NCI-H2227 (cell line): Measurements from ENCODE around the gene LRRC63.
"Not testable (repeated sequence)": the region's sequence is repeated elsewhere in the genome, so short reads cannot be mapped to it uniquely, and the experiment has no call there.

Source experiments
- DNase-seq: peaks from one replicate; lab custom pipeline; 2025; ENCODE audit not compliant: unreplicated experiment; lab: John Stamatoyannopoulos, UW

The LRRC63 gene

GRCh38 chr13:46181377-46181839 lies 30.3 kb upstream of the LRRC63 start:
- DNase-seq: no peak

GRCh38 chr13:46181840-46182490 lies 29.8 kb upstream of the LRRC63 start, which contains the start of gene LCP1:
TSS of gene LCP1 (minus strand) at chr13:46182177. CDS start at chr13:46159662, 22,515 bp downstream.
- no peak for DNase-seq

GRCh38 chr13:46182491-46182877 lies 29.2 kb upstream of the LRRC63 start:
- no peak for DNase-seq

- no peak for DNase-seq
Measured at GRCh38 chr13:46183018-46183946, 28.4 kb upstream of the LRRC63 start.

- DNase-seq: no peak
Measured at GRCh38 chr13:46184277-46184699, 27.4 kb upstream of the LRRC63 start.

GRCh38 chr13:46185634-46186033 lies 26.1 kb upstream of the LRRC63 start:
- no peak for DNase-seq

- no peak for DNase-seq
Measured at GRCh38 chr13:46192412-46192811, 19.3 kb upstream of the LRRC63 start.

- no peak for DNase-seq
Measured at GRCh38 chr13:46195016-46195415, 16.7 kb upstream of the LRRC63 start.

GRCh38 chr13:46197299-46198048 lies 14.3 kb upstream of the LRRC63 start:
- no peak for DNase-seq

GRCh38 chr13:46198696-46199193 lies 13.0 kb upstream of the LRRC63 start:
- no peak for DNase-seq

- no peak for DNase-seq
Measured at GRCh38 chr13:46202188-46202795, 9.4 kb upstream of the LRRC63 start.

GRCh38 chr13:46202966-46203365 lies 8.8 kb upstream of the LRRC63 start:
- DNase-seq: no peak

GRCh38 chr13:46206143-46206542 lies 5.6 kb upstream of the LRRC63 start:
- no peak for DNase-seq

- no peak for DNase-seq
Measured at GRCh38 chr13:46207828-46208227, 3.9 kb upstream of the LRRC63 start.

- DNase-seq: no peak
Measured at GRCh38 chr13:46210362-46211083, 1.2 kb upstream of the LRRC63 start.

GRCh38 chr13:46211116-46211482 lies 629 bp upstream of the LRRC63 start:
- peak; percentile 1 for DNase-seq

- DNase-seq: no peak
Measured at GRCh38 chr13:46213242-46213641, 1.5 kb downstream of the LRRC63 start.

- DNase-seq: not testable (repeated sequence)
Measured at GRCh38 chr13:46214741-46215140, 3.0 kb downstream of the LRRC63 start.

GRCh38 chr13:46220234-46220633 lies 8.5 kb downstream of the LRRC63 start:
- DNase-seq: not testable (repeated sequence)

- no peak for DNase-seq
Measured at GRCh38 chr13:46229251-46229650, 17.5 kb downstream of the LRRC63 start.
